NCI-H1694 (cell line): ENCODE results near the gene ITPK1.
A peak's percentile ranks its signal among the peaks of the same experiment; 100 is the strongest.
"Not testable (repeated sequence)": the region's sequence is repeated elsewhere in the genome, so short reads cannot be mapped to it uniquely, and the experiment has no call there.

Experiments used
- DNase-seq: peaks from one replicate; lab custom pipeline; 2025; lab: John Stamatoyannopoulos, UW

The ITPK1 gene

DNA sequence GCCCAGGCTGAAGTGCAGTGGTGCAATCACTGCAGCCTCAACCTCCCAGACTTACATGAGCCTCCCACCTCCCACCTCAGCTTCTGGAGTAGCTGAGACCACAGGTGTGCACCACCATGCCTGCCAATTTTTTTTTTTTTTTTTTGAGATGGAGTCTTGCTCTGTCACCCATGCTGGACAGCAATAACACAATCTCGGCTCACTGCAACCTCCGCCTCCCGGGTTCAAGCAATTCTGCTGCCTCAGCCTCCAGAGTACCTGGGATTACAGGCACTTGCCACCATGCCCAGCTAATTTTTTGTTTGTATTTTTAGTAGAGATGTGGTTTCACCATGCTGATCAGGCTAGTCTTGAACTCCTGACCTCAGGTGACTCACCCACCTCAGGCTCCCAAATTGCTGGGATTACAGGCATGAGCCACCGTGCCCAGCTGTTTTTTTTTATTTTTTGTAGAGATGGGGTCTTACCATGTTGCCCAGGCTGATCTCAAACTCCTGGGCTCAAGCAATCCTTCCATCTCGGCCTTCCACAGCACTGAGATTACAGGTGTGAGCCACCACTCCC lies 15.6 kb upstream of the ITPK1 start:
- not testable (repeated sequence) for DNase-seq

DNA sequence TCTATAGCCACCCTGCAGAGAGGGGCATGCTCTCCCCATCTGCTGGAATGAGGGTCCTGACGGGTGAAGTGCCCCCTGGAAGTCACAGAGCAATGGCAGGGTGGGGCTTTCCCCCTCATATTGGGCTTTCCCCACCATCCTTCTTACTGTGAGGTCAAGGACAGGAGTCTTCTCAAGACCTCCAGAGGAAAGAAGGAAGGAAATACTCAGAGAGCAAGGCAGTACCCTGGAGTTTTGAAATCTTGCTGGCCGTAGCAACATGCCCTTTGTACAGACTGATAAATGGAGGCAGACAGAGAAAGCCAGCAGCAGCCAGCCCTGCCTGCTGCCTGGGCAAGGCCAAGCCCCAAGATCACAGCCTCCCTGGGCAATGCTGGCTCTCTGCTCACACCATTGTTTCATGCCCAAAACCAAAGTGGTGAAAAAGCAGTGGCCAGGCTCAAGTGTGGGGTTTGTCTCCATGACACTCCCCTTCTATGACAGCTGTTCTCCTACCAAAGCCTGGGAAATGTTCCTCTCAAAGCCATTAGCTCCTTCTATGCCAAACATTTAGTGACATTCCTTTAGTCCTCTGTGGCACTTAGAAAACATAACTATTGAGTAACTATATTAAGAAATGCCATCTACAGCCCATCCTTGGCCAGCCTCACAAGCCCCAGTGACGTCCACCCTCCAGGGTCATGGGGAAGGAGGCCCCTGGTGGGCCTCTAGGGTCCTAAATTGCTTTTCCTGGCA lies 13.2 kb upstream of the ITPK1 start:
- no peak for DNase-seq

DNA sequence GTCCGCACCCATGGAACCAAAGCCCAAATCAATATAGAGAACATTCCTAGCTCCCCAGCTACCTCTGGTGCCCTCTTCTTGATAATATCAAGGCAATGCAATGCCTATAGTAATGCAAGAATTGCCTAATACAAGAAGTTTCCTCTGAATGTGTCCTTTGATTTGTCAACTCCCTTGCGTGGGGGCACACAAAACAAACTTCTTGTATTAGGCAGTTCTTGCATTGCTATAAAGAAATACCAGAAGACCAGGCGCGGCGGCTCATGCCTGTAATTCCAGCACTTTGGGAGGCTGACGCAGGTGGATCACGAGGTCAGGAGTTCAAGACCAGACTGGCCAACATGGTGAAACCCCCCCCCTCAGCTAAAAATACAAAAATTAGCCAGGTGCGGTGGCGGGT lies 10.4 kb upstream of the ITPK1 start:
- no peak for DNase-seq

DNA sequence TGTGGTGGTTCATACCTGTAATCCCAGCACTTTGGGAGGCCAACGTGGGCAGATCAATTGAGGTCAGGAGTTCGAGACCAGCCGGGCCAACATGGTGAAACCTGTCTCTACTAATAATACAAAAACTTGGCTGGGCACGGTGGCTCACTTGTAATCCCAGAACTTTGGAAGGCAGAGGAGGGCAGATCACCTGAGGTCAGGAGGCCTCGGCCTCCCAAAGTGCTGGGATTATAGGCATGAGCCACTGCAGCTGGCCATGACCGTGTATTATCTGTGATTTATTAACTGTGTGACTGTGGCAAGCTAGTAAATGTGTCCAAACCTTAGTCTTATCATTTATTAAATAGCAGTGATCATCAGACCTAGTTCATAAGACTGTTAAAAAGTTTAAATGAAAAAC lies 7.1 kb upstream of the ITPK1 start:
- DNase-seq: no peak

DNA sequence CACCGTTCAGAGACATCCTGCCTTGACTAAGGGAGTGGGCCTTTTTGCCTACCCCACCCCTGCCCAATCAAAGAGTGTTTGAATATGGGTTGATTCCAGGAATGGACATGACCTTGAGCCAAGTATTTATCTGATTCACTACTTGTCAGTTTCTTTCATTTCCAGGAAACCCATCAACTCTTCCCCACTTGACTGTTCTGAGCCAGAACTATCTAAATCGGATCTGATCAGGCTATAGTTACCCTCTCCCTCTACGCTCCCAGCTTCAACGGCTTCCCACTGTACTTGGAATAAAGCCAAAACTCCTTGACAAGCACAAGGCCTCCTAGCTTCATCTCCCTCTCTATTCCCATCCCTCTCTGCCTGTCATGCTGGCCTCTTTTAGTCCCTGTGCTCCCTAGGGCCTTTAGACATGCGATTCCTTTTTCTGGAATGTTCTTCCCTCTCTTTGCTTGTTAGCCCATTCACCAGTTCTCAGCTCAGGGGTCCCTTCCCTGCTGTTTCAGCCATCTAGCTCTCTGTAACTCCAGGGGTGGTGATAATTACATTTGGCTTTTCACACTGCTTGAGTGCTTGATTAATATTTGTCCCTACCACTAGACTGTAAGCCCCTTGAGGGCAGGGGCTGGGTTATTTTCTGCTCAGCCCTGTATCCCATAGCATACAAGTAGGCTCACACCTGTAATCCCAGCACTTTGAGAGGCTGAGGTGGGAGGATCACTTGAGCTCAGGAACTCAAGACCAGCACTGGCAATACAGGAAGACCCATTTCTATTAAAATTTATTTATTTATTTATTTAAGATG lies 5.5 kb upstream of the ITPK1 start:
- DNase-seq: no peak

DNA sequence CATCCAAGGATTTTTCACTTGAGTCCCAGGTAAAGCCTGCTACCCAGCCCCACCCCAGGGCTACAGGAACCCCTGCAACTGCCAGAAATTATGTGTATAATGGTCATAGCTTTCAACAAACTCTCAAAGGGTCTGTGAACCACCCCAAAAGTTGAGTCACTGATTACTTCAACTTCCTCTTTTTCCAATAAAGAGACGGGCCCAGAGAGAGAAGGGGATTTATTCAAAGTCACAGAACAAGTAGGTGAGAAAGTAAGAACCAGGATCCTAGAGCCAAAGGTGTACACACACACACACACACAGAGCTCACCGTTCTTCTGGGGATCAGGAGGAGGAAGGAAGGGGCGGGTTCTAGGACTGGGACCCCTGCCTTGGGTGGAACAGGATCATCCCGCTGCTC lies 4.8 kb upstream of the ITPK1 start:
- no peak for DNase-seq

DNA sequence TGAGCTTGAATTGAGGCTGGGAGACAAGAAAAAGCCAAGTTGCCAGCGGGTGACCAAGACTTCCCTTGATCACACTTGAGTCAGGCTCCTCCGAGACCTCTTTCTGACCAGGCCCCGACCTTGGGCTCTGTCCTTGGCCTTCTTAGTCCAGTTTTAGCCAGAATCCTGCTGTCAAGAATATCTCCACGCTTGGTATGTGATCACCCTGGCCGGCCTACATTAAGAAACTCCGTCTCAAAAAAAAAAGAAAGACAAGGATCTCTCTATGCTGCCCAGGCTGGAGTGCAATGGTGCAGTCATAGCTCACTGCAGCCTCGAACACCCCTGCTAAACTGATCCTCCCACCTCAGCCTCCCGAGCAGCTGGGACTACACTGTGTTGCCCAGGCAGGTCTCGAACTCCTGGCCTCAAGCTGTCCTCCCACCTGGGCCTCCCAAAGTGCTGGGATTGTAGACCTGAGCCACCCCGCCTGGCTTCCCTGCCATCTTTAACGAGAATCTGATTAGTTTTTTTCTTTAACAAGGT lies 1.0 kb upstream of the ITPK1 start:
- no peak for DNase-seq

DNA sequence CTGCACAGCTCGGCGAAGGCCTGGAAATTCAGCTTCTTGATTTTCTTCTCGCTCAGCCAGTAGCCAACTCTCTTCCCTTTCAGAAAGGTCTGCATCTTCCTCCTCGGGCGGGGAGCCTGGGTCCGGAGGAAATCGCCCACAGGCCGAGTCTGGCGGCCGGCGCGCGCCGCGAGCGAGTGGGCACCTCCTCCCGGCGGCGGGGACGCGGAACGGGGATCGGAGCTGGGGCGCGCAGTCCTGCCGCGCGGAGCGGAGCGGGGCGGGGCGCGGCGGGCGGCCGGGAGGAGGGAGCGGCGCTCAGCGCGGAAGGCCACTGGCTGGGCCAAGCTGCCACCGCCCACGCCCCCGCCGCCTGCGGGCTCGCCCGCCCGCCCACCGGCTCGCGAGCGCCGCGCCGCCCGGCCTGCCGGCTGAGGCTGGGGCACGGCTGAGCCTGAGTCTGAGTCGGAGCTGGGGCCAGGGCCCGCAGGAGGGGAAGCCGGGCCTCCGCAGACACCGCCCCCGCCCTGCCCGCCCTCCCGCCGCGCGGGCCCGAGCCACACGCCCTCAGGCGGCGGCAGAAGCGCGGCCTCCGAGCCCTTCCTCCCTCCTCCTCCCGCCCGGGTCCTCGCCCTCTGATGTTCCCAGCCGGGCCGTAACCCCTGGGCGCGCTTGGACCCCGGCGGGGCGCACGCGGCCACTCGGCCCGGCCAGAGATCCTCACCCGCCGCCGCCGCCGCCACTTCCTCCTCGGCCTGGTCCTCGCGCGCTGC lies 480 bp downstream of the ITPK1 start:
- DNase-seq: peak; percentile 66

DNA sequence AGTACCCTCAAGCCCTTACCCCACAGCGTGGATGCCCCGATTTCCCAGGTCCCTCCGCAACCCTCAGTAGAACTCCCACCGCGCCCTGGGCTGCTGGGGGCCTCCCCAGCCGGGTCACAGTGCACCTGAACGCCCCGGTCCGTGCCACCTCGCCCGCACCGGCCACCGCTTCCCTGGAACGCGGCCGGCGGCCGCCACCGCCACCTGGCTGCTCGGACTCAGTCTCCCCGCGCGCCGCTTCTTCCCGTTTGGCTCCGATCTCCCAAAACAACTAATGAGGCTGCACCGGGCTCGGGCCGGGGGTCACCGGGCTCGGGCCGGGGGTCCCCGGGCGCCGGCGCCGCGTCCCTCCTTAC lies 1.0 kb downstream of the ITPK1 start:
- no peak for DNase-seq

DNA sequence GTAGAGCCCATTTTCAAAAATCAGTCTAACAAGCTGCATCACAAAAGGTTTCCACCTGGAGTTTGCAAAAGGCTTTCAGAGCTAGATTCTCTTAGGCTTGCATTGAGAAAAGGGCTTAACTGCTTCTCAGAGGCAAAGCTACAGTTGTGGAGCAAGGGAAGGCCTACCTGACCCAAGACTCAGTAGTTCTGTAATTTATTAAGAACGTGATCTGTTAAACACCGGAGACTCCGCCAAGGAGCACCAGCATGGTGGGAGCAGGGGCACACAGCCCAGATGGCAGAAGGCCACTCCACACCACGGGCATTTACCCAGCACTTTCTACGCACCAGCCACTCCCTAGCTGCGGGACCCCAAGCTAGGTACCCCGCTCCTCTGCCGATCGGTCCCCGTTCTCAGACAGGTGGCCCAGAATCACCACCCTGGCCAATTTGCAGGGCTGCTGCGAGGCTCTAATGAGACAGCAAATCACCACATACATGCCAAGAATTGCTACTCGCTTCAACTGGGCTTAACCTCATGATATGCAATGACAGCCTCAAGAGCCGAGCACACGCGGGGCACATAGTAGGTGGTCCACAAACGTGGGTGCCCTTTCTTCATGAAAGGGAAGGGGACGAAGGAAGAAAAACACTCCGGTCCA lies 1.5 kb downstream of the ITPK1 start:
- peak; percentile 50 for DNase-seq

DNA sequence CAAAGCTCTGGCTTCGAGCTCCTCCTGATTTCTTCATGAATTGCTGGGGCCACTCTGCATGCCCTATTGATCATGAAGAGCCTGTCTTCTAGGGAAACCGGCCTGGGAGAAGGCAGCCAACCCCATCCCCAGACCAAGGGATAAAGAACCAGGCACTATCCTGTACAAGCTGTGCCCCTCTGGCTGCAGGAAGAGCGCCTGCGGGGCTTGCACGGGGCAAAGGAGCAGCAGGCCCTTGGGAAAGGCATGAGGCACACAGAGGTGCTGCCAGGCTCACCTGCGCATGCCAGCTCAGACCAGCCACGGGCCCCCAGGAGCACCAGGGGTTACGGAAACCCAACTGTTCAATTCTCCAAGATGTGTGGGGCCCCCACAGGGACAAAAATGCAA lies 2.1 kb downstream of the ITPK1 start:
- no peak for DNase-seq

DNA sequence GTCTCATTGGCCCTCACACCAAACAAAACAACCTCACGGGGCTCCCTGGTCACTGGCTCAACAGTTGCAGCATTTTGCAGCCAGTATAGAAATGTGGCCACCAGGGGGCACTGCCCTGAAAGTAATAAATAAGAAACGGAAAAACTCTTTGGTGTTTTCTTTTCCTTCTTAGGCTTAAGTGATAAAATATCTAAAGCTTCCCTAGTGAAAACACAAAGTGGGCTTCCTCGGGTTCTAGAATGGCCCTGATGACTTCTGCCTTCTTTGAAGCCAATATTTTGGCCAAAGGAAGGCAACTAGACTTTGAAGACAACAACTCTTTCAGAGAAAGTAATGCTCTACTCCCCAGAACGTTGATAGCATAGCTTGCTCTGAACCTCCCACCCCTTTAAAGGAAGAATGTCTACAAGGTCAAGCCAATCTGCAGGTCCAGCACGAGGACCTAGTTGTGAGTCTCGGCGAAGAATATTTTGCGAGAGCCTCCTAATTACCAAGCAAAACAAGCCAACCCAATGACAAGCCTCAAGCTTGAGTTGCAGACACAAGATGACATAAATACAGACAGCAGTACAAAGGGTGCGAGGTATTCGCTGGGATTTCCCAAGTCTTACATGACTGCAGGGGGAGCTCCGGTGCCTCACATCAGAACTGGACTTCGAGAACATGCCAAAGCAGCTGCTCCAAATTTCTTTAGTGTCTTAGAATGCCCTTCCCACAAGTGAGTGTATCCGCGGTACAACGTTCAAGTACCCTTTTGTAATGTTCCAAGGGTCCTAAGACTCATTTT lies 2.6 kb downstream of the ITPK1 start:
- peak; percentile 81 for DNase-seq

DNA sequence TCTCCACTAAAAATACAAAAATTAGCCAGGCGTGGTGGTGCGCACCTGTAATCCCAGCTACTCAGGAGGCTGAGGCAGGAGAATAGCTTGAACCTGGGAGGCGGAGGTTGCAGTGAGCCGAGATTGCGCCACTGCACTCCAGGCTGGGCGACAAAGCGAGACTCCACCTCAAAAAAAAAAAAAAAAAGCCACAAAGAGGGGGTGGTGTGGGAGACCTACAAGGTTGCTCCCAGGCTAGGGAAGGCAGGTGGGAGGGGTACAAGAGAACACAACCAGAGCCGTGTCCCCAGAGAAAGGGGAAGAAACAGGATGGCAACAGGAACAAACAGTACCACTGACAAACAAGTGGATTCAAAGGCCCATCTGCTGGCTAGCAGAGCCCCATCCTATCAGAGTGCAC lies 4.2 kb downstream of the ITPK1 start:
- DNase-seq: not testable (repeated sequence)

DNA sequence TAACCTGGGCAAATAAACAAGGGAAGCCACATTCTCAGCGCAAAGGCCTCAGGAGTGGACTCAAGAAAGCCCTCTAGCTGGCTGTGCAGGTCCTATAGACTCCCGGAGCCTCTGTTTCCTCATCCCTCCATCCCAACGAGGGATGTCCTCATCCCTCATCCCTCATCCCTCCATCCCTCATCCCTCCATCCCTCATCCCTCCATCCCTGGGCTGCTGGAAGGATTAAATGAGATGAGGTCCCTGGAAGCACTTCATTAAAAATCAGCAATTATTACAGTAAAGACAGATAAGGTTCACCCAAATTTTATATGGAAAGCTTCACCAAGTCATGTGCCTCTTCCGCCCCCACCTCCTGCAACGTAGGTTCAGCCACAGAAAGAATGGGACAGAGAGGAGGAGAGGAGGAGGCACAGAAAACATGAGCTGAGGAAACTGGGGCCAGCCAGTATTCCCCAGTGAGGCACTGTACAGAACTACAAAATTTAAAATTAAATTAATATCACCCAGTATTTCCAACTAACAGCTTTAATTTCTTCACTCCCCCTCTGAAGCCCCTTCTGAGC lies 4.8 kb downstream of the ITPK1 start:
- no peak for DNase-seq

DNA sequence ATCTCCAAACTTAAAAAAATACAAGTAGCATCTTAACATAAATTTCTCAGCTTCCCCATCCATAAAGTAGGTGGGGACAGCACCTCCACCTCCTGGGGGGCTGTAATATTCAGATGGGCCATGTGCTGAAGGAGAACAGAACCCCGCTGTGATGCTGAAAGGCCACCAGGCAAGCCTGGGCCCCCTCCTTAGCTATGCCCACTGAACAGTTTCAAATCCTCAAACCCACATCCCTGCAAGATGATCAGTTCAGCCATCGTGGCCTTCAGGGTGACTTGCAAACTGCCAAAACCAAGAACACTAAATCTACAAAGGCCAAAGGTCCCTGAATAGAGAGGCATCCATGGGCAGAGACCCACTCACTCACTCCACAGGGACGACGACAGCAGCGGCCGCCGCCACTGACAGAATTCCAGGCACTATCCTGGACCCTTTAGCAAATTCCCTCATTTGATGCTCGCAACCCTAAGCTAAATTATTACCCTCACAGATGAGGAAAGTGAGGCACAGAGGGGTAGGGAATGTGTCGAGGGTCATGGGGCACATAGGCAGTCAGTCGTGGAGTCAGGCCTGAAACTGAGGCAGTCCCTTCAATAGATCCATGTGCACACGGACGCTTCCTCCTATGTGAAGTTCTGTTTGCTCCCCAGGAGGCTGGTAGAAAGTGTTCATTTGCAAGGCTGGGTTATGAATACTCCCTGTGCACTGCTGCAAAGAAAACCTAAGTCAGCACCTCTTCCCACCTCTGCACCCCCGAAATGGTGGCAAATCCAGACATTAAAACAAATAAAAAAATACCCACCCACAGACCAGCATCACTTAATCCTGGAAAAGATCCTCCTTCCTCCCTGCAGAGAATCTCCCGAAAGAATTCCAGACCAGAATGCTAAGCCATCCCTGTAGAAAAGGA lies 5.9 kb downstream of the ITPK1 start:
- no peak for DNase-seq

DNA sequence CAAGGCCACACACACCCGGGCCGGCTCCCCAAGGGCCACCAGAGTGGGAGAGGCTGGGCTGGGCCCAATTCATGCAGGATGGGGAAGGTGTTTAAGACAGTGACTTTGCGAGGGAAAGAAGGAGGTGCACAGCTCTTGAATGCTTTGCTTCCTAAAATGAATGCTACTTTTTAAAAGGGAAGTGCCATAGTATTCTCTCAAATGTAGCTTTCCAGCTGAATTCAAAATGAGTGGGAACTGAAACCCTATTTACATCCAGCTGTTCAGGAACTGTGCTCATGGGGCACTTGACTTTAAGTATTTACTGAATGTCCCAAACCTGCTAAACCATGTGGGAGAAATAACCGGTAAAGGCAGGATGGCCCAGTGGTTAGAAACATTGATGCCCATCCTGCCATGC lies 7.6 kb downstream of the ITPK1 start:
- no peak for DNase-seq

DNA sequence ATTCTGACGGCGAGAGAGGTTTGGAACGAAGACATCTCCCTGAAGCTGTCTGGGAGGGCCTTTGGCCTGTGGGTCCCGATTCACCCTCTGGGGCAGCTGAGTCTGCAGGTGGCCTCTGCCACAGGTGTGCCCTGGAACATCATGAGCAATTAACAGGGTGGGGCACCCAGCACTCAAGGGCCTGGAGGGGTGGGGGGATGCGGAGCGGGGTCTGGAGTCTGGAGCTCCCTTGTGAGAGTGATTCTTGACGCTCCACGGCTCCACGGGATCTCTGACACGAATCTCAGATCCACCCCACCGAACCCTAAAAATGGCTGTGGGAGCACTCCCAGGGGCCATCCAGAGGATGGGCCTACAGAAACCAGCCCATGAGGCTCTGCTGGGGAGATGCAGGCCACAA lies 8.3 kb downstream of the ITPK1 start:
- no peak for DNase-seq

DNA sequence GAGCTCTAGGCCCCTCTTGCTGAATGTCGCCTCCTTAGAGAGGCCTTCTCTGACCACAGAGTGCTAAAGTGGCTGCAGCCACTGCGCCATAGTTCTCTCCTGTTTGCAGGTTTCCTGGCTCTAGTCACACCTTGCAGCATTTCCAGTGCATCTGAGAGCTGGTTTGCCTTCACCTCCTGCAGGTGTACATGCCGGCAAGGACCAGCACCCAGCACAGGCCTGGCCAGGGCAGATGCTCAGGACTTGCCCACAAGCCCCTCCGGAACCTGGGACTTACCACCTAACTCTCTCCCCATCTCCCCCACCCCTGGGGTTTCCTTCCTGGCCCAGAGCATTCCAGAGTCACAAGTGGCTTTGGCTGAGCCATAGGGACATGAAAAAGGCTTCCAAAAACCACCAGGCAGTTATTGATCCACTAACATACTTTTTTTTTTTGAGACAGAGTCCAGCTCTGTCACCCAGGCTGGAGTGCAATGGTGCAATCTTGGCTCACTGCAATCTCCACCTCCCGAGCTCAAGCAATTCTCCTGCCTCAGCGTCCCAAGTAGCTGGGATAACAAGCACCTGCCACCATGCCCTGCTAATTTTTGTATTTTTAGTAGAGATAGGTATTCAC lies 9.1 kb downstream of the ITPK1 start:
- DNase-seq: no peak

DNA sequence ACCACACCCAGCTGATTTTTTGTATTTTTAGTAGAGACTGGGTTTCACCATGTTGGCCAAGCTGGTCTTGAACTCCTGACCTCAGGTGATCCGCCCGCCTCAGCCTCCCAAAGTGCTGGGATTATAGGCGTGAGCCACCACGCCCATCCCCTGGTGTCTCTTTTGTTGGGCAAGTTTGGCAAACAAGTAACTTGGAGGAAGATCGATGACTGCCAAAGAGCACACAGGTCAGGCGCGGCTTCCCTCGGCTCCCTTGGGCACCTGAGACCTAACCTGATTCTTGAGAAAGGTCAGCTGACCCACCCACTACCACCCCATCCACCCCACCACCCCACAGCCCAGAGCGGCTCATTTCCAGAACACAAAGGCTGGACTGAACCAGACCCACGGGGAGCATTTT lies 9.9 kb downstream of the ITPK1 start:
- not testable (repeated sequence) for DNase-seq
